Measurements from ENCODE around the gene ZNF292. TPM values are rescaled to one million over a fixed set of nuclear protein-coding genes. Genes with fewer than 3 reads are reported as not detected.

The ZNF292 gene
- total RNA-seq, 3 donors from 2014 or later (not counting 1 experiment from before 2014, with no cell fraction given): 78.7 to 90.4 (median 89.4) TPM

DNA sequence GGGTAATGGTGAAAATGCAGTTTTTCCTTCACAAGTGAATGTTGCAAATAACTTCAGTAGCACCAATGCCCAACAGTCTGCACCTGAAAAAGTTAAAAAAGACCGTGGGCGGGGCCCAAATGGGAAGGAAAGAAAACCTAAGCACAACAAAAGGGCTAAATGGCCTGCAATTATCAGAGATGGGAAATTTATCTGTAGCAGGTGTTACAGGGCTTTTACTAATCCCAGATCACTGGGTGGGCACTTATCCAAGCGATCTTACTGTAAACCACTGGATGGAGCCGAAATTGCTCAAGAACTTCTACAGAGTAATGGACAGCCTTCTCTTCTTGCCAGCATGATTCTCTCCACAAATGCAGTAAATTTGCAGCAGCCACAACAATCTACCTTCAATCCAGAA, 102.2 kb downstream of the ZNF292 start:
- Histone ChIP-seq H3K27me3 (ENCODE audit: control insufficient read depth, insufficient read depth, low read length) (no peaks in the 10 kb centered on the region), H3K4me3 (ENCODE audit: low read length) (no peak overlapping the region), H3K4me1 (ENCODE audit: control insufficient read depth, insufficient read depth, low read length) (no peaks in the 10 kb centered on the region), H3K36me3 (ENCODE audit: control insufficient read depth, insufficient read depth, low read length) (peaks cover 55% of the 10 kb centered on the region), H3K27ac (ENCODE audit: low read length) (no peak overlapping the region), H3K9me3 (ENCODE audit: control insufficient read depth, insufficient read depth, low read length) (no peaks in the 10 kb centered on the region)
- peaks cover 27% of the 10 kb centered on the region for H3K36me3 Mint-ChIP-seq
- no peaks in the 10 kb centered on the region for H3K9me3 Mint-ChIP-seq
- peaks cover 6 to 7% of the 10 kb centered on the region in 2 donors for H3K4me1 Mint-ChIP-seq
- H3K4me3 Mint-ChIP-seq: no peak overlapping the region
- intact Hi-C loops (cut with micrococcal nuclease): no loop called here
- H3K27ac Mint-ChIP-seq: no peak overlapping the region
- TF ChIP-seq, protein P1, sequence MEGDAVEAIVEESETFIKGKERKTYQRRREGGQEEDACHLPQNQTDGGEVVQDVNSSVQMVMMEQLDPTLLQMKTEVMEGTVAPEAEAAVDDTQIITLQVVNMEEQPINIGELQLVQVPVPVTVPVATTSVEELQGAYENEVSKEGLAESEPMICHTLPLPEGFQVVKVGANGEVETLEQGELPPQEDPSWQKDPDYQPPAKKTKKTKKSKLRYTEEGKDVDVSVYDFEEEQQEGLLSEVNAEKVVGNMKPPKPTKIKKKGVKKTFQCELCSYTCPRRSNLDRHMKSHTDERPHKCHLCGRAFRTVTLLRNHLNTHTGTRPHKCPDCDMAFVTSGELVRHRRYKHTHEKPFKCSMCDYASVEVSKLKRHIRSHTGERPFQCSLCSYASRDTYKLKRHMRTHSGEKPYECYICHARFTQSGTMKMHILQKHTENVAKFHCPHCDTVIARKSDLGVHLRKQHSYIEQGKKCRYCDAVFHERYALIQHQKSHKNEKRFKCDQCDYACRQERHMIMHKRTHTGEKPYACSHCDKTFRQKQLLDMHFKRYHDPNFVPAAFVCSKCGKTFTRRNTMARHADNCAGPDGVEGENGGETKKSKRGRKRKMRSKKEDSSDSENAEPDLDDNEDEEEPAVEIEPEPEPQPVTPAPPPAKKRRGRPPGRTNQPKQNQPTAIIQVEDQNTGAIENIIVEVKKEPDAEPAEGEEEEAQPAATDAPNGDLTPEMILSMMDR (IDR thresholded peaks at IDR 0.05): no peak
- no peak for DNase-seq
- 100% methylated on average over 4 of the region's 4 CpGs for WGBS (ENCODE audit: insufficient coverage)
- no peaks in the 10 kb centered on the region for H3K27me3 Mint-ChIP-seq (ENCODE audit: low read depth in 2 of 2)
- no peak for ATAC-seq

DNA sequence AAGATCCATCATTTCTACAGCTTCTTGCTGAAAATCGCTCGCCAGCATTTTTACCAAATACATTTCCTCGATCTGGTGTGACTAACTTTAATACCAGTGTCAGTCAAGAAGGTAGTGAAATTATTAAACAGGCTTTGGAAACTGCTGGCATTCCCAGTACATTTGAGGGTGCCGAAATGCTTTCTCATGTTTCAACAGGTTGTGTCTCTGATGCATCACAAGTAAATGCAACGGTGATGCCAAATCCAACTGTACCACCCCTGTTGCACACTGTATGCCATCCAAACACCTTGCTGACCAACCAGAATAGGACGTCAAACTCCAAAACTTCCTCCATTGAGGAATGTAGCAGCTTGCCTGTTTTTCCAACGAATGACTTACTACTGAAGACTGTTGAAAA, 102.6 kb downstream of the ZNF292 start:
- Histone ChIP-seq H3K4me3 (ENCODE audit: low read length) (no peak overlapping the region), H3K9me3 (ENCODE audit: control insufficient read depth, insufficient read depth, low read length) (no peaks in the 10 kb centered on the region), H3K27me3 (ENCODE audit: control insufficient read depth, insufficient read depth, low read length) (no peaks in the 10 kb centered on the region), H3K36me3 (ENCODE audit: control insufficient read depth, insufficient read depth, low read length) (peaks cover 55% of the 10 kb centered on the region), H3K27ac (ENCODE audit: low read length) (no peak overlapping the region), H3K4me1 (ENCODE audit: control insufficient read depth, insufficient read depth, low read length) (no peaks in the 10 kb centered on the region)
- 97% methylated on average over 7 of the region's 7 CpGs for WGBS (ENCODE audit: insufficient coverage)
- Mint-ChIP-seq H3K27ac (no peak overlapping the region), H3K27me3 (ENCODE audit: low read depth in 2 of 2) (no peaks in the 10 kb centered on the region), H3K9me3 (no peaks in the 10 kb centered on the region), H3K4me3 (no peak overlapping the region), H3K4me1 (peaks cover 6% of the 10 kb centered on the region in 2 donors), H3K36me3 (peaks cover 27% of the 10 kb centered on the region)
- DNase-seq: no peak
- TF ChIP-seq, protein P1 (IDR thresholded peaks at IDR 0.05): no peak
- ATAC-seq: no peak
- intact Hi-C loops (cut with micrococcal nuclease): no loop called here

DNA sequence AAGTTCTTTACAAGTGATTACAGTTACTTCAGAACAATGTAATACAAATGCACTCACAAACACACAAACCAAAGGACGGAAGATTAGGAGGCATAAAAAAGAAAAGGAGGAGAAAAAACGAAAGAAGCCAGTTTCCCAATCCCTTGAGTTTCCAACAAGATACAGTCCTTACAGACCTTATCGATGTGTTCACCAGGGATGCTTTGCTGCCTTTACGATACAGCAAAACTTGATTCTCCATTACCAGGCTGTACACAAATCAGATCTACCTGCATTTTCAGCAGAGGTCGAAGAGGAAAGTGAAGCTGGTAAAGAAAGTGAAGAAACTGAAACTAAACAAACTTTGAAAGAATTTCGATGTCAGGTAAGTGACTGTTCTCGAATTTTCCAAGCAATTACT, 104.4 kb downstream of the ZNF292 start:
- H3K9me3 Mint-ChIP-seq: no peaks in the 10 kb centered on the region
- Histone ChIP-seq H3K36me3 (ENCODE audit: control insufficient read depth, insufficient read depth, low read length) (peaks cover 40% of the 10 kb centered on the region), H3K9me3 (ENCODE audit: control insufficient read depth, insufficient read depth, low read length) (no peaks in the 10 kb centered on the region), H3K4me1 (ENCODE audit: control insufficient read depth, insufficient read depth, low read length) (no peaks in the 10 kb centered on the region), H3K27ac (ENCODE audit: low read length) (no peak overlapping the region), H3K4me3 (ENCODE audit: low read length) (no peak overlapping the region), H3K27me3 (ENCODE audit: control insufficient read depth, insufficient read depth, low read length) (no peaks in the 10 kb centered on the region)
- TF ChIP-seq, protein P1 (IDR thresholded peaks at IDR 0.05): no peak
- H3K27me3 Mint-ChIP-seq (ENCODE audit: low read depth in 2 of 2): no peaks in the 10 kb centered on the region
- no peak for ATAC-seq
- no peak overlapping the region for H3K4me3 Mint-ChIP-seq
- H3K4me1 Mint-ChIP-seq: peaks cover 0 to 5% of the 10 kb centered on the region in 2 donors
- no peak overlapping the region for H3K27ac Mint-ChIP-seq
- 96% methylated on average over 6 of the region's 7 CpGs for WGBS (ENCODE audit: insufficient coverage)
- intact Hi-C loops (cut with micrococcal nuclease): no loop called here
- no peak for DNase-seq
- H3K36me3 Mint-ChIP-seq: peaks cover 24% of the 10 kb centered on the region

DNA sequence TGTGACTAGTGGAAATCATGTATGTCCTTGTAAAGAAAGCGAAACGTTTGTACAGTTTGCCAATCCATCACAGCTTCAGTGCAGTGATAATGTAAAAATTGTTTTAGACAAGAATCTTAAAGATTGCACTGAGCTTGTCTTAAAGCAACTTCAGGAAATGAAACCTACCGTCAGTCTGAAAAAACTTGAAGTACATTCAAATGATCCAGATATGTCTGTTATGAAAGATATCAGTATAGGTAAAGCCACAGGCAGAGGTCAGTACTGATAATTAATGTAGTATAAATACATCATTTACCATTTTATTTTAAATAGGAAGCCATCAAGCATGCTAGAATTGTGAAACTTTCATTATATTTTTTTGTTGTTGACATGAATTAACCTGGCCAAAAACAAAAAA, 106.2 kb downstream of the ZNF292 start:
- H3K9me3 ChIP-seq (ENCODE audit: control insufficient read depth, insufficient read depth, low read length): no peaks in the 10 kb centered on the region
- intact Hi-C loops (cut with micrococcal nuclease): no loop called here

More for the DNA sequence above, 106.2 kb downstream of the ZNF292 start:
- Histone ChIP-seq H3K4me3 (ENCODE audit: low read length) (no peak overlapping the region), H3K4me1 (ENCODE audit: control insufficient read depth, insufficient read depth, low read length) (no peaks in the 10 kb centered on the region), H3K36me3 (ENCODE audit: control insufficient read depth, insufficient read depth, low read length) (peaks cover 23% of the 10 kb centered on the region), H3K27ac (ENCODE audit: low read length) (no peak overlapping the region), H3K27me3 (ENCODE audit: control insufficient read depth, insufficient read depth, low read length) (no peaks in the 10 kb centered on the region)
- ATAC-seq (no peak), DNase-seq (no peak)
- Mint-ChIP-seq H3K9me3 (no peaks in the 10 kb centered on the region), H3K4me1 (no peaks in the 10 kb centered on the region), H3K4me3 (no peak overlapping the region), H3K27me3 (ENCODE audit: low read depth in 2 of 2) (no peaks in the 10 kb centered on the region), H3K27ac (peak overlapping the region in 1 of 2 donors; percentile 3), H3K36me3 (peaks cover 16% of the 10 kb centered on the region)
- TF ChIP-seq, protein P1 (IDR thresholded peaks at IDR 0.05): no peak
- 83% methylated on average over 3 of the region's 3 CpGs for WGBS (ENCODE audit: insufficient coverage)

Measured in natural killer cell (primary cell).